MCF 10A (cell line): Measurements from ENCODE around the gene PRKG1. TPM values are rescaled to one million over a fixed set of nuclear protein-coding genes. Genes with fewer than 3 reads are reported as not detected.

ENCODE experiments used
- BruUV-seq: library from RNA; stranded (reverse); fragments of 400-500 nt; replicated peaks from 2 replicates; lab custom pipeline; 2021; lab: Mats Ljungman, UMichigan
- CTCF ChIA-PET: fragments of 300-600 bp; sonication (Branson Sonifier 250); formaldehyde crosslinking; extraction: SDS; loops from one replicate; lab custom pipeline; 2021; ENCODE audit warnings: antibody characterized with exemption, inconsistent platforms; lab: Yijun Ruan, JAX
- POLR2A ChIA-PET: fragments of 300-600, 350-650 bp; sonication (Branson Sonifier 250); formaldehyde crosslinking; extraction: SDS; loops from one replicate; lab custom pipeline; 2020; ENCODE audit warnings: antibody characterized with exemption, inconsistent platforms; lab: Yijun Ruan, JAX
- DNase-seq: peaks from one replicate; pipeline ENCODE4 v3.0.0-alpha.2; 2018; ENCODE audit not compliant: unreplicated experiment
- H3K27ac Mint-ChIP-seq: one replicate; pipeline ENCODE4 v1.8.0; 2022; ENCODE audit warnings: mild to moderate bottlenecking, low read depth, mixed read lengths; ENCODE audit not compliant: unreplicated experiment
- H3K27me3 Mint-ChIP-seq: one replicate; pipeline ENCODE4 v1.8.0; 2022; ENCODE audit warnings: mixed read lengths; ENCODE audit not compliant: insufficient read depth, unreplicated experiment
- H3K36me3 Mint-ChIP-seq: one replicate; pipeline ENCODE4 v1.8.0; 2022; ENCODE audit warnings: mild to moderate bottlenecking, moderate library complexity, mixed read lengths; ENCODE audit not compliant: insufficient read depth, unreplicated experiment
- H3K4me1 Mint-ChIP-seq: one replicate; pipeline ENCODE4 v1.8.0; 2022; ENCODE audit warnings: mixed read lengths; ENCODE audit not compliant: insufficient read depth, unreplicated experiment
- H3K4me3 Mint-ChIP-seq: one replicate; pipeline ENCODE4 v1.8.0; 2022; ENCODE audit warnings: mild to moderate bottlenecking, moderate library complexity, mixed read lengths; ENCODE audit not compliant: unreplicated experiment
- H3K9me3 Mint-ChIP-seq: one replicate; pipeline ENCODE4 v1.8.0; 2022; ENCODE audit warnings: mixed read lengths; ENCODE audit not compliant: unreplicated experiment
- intact Hi-C: fragments of 100-400 bp; cut with micrococcal nuclease; formaldehyde crosslinking; loops from 2 replicates; pipeline ENCODE4 v1.14.1; 2022
- total RNA-seq: library from RNA; stranded (reverse); gene quantifications from 2 replicates; pipeline ENCODE4 v1.2.3, GENCODE V29; 2022
- TF ChIP-seq, protein P1 (sequence below): fragments of 200-600 bp; IDR thresholded peaks from one replicate; pipeline ENCODE4 v1.8.0; 2022; ENCODE audit warnings: antibody characterized with exemption, mild to moderate bottlenecking; ENCODE audit not compliant: unreplicated experiment

Gene PRKG1
- total RNA-seq, 1 experiment from 2014 or later, result 0.09 TPM

DNA sequence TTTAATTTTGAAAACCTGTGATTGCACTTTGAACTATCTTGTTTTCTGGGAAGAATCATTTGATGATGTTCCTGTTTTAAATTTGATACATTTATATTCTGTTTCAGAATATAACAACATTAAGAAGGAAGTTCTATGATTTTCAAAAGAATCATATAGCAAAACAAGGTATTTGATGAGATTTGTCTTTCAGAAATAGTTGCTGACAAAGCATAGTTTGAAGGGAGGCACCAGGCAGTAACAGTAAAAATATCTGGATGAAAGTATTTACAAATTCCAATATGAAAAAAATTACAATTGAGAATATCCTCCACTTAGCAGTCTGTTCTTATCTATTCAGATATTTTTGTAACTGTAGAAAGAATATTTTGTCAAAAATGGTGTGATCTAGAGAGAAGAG lies 891.2 kb downstream of the PRKG1 start:
- H3K27me3 Mint-ChIP-seq, result peaks cover 56% of the 10 kb centered on the region
- intact Hi-C loops, result loop anchor here (10.0 kb wide), 1 partner anchor 961 kb away; no protein-coding TSS in a partner anchor
- no peak overlapping the region for H3K27ac Mint-ChIP-seq
- TF ChIP-seq, protein P1, sequence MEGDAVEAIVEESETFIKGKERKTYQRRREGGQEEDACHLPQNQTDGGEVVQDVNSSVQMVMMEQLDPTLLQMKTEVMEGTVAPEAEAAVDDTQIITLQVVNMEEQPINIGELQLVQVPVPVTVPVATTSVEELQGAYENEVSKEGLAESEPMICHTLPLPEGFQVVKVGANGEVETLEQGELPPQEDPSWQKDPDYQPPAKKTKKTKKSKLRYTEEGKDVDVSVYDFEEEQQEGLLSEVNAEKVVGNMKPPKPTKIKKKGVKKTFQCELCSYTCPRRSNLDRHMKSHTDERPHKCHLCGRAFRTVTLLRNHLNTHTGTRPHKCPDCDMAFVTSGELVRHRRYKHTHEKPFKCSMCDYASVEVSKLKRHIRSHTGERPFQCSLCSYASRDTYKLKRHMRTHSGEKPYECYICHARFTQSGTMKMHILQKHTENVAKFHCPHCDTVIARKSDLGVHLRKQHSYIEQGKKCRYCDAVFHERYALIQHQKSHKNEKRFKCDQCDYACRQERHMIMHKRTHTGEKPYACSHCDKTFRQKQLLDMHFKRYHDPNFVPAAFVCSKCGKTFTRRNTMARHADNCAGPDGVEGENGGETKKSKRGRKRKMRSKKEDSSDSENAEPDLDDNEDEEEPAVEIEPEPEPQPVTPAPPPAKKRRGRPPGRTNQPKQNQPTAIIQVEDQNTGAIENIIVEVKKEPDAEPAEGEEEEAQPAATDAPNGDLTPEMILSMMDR, result no peak
- H3K4me3 Mint-ChIP-seq, result no peak overlapping the region
- no peaks in the 10 kb centered on the region for H3K36me3 Mint-ChIP-seq
- H3K4me1 Mint-ChIP-seq, result no peaks in the 10 kb centered on the region
- CTCF ChIA-PET, result no interaction called here
- no TSS peak for BruUV-seq
- no peak for DNase-seq
- POLR2A ChIA-PET, result no interaction called here
- H3K9me3 Mint-ChIP-seq, result no peaks in the 10 kb centered on the region

DNA sequence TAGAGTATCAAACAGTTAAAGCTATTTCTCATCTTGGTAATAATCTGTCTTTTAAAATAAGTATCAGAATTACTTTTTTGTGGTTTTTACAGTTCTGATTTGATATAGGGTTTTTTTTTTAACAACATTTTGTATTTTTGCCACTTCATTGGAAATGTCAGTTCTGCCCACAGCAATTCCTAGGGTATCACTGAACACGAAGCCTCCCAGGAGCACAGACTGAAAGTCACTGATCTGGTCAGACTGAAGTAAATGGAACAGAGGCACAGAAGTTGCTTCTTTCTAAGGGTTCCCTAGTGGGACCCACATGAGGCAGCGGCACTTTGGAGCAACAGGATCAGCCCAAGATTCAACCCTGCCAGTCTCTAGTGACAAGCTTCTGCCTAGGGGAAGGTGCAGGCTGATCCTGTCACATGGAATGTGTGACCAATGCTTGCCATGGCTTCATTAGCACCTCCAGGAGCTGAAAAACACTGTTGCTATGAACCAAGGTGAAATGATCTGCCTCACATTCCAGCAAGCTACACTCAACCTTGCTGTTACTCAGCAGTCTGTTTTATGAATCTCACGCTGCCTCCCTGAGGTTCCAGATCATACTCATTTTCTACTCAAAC lies 898.6 kb downstream of the PRKG1 start:
- Mint-ChIP-seq H3K36me3 (no peaks in the 10 kb centered on the region), H3K4me1 (no peaks in the 10 kb centered on the region), H3K27ac (no peak overlapping the region), H3K4me3 (no peak overlapping the region), H3K27me3 (peaks cover 44% of the 10 kb centered on the region), H3K9me3 (no peaks in the 10 kb centered on the region)
- BruUV-seq, result no TSS peak
- no peak for DNase-seq
- ChIA-PET CTCF (interaction anchor here (1.2 kb wide), 1 partner anchor 31 kb away, joined by 6 read pairs; no protein-coding TSS in a partner anchor), POLR2A (no interaction called here)
- TF ChIP-seq, protein P1, result no peak
- intact Hi-C loops, result no loop called here

DNA sequence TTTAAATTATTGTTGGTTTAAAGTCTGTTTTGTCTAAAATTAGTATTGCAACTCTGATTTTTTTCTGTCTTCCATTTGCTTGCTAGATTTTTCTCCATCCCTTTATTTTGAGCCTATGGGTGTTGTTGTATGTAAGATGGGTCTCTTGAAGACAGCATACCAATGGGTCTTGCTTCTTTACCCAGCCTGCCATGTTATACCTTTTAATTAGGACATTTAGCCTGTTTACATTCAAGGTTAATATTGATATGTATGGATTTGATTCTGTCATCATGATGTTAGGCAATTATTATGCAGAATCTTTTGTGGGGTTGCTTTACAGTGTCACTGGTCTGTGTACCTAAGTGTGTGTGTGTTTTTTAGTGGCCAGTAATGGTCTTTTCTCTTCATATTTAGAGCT lies 906.5 kb downstream of the PRKG1 start:
- Mint-ChIP-seq H3K36me3 (no peaks in the 10 kb centered on the region), H3K9me3 (no peaks in the 10 kb centered on the region), H3K4me3 (no peak overlapping the region), H3K27ac (no peak overlapping the region), H3K27me3 (peaks cover 11% of the 10 kb centered on the region), H3K4me1 (no peaks in the 10 kb centered on the region)
- intact Hi-C loops, result no loop called here
- CTCF ChIA-PET, result no interaction called here
- POLR2A ChIA-PET, result no interaction called here
- TF ChIP-seq, protein P1, result no peak
- BruUV-seq, result no TSS peak
- no peak for DNase-seq

DNA sequence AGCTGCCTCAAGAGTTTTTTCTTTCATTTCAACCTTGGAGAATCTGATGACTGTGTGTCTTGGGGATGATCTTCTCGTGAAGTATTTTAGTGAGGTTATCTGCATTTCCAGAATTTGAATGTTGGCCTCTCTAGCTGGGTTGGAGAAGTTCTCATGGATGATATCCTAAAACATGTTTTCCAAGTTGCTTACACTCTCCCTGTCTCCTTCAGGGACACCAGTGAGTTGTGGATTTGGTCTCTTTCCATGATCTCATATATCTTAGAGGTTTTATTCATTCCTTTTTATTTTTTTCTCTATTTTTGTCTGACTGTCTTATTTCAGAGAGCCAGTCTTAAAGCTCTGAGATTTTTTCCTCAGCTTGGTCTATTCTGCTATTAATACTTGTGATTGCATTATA lies 907.4 kb downstream of the PRKG1 start:
- intact Hi-C loops, result no loop called here
- no peaks in the 10 kb centered on the region for H3K4me1 Mint-ChIP-seq
- no peak overlapping the region for H3K4me3 Mint-ChIP-seq
- BruUV-seq, result no TSS peak
- H3K27me3 Mint-ChIP-seq, result peaks cover 19% of the 10 kb centered on the region
- no peaks in the 10 kb centered on the region for H3K36me3 Mint-ChIP-seq
- no peak for DNase-seq
- ChIA-PET CTCF (interaction anchor here (0.7 kb wide), 1 partner anchor 42 kb away, joined by 3 read pairs; no protein-coding TSS in a partner anchor), POLR2A (no interaction called here)
- TF ChIP-seq, protein P1, result no peak
- no peak overlapping the region for H3K27ac Mint-ChIP-seq
- H3K9me3 Mint-ChIP-seq, result no peaks in the 10 kb centered on the region
